Activated CD4-positive, alpha-beta memory T cell treated with anti-CD3 and anti-CD28 coated beads for 36 hours (primary cell): ENCODE results near the gene IL4R. TPM values are rescaled to one million over a fixed set of nuclear protein-coding genes. Genes with fewer than 3 reads are reported as not detected.
A peak's percentile ranks its signal among the peaks of the same experiment; 100 is the strongest.

Experiments used
- CTCF ChIA-PET: fragments of 350-600 bp; sonication (Branson Sonifier 250); formaldehyde crosslinking; loops from one replicate; lab custom pipeline; 2021; ENCODE audit warnings: antibody characterized with exemption, inconsistent platforms; lab: Charles Lee
- POLR2A ChIA-PET: fragments of 350-600 bp; sonication (Branson Sonifier 250); formaldehyde crosslinking; loops from one replicate; lab custom pipeline; 2021; ENCODE audit warnings: antibody characterized with exemption; lab: Charles Lee
- DNase-seq: peaks from one replicate; pipeline ENCODE4 v3.0.0-alpha.2; 2020
- H3K27ac Mint-ChIP-seq: one replicate; pipeline ENCODE4 v1.8.0; 2021; ENCODE audit warnings: mixed read lengths
- H3K27me3 Mint-ChIP-seq: one replicate; pipeline ENCODE4 v1.8.0; 2021; ENCODE audit warnings: mixed read lengths
- H3K36me3 Mint-ChIP-seq: one replicate; pipeline ENCODE4 v1.8.0; 2021; ENCODE audit warnings: mixed read lengths
- H3K4me1 Mint-ChIP-seq: one replicate; pipeline ENCODE4 v1.8.0; 2021; ENCODE audit warnings: low read depth, mixed read lengths
- H3K4me3 Mint-ChIP-seq: one replicate; pipeline ENCODE4 v1.8.0; 2021; ENCODE audit warnings: mild to moderate bottlenecking, mixed read lengths
- H3K9me3 Mint-ChIP-seq: one replicate; pipeline ENCODE4 v1.8.0; 2021; ENCODE audit warnings: mixed read lengths
- intact Hi-C: fragments of 100-400 bp; cut with micrococcal nuclease; formaldehyde crosslinking; loops from one replicate; pipeline ENCODE4 v1.15.1; 2023
- total RNA-seq, 2 experiments: library from RNA; stranded (reverse); gene quantifications; one replicate each; pipeline ENCODE4 v1.2.3, GENCODE V29; 2021

Gene IL4R
- total RNA-seq, 2 experiments from 2014 or later, result 146 to 153 TPM

DNA sequence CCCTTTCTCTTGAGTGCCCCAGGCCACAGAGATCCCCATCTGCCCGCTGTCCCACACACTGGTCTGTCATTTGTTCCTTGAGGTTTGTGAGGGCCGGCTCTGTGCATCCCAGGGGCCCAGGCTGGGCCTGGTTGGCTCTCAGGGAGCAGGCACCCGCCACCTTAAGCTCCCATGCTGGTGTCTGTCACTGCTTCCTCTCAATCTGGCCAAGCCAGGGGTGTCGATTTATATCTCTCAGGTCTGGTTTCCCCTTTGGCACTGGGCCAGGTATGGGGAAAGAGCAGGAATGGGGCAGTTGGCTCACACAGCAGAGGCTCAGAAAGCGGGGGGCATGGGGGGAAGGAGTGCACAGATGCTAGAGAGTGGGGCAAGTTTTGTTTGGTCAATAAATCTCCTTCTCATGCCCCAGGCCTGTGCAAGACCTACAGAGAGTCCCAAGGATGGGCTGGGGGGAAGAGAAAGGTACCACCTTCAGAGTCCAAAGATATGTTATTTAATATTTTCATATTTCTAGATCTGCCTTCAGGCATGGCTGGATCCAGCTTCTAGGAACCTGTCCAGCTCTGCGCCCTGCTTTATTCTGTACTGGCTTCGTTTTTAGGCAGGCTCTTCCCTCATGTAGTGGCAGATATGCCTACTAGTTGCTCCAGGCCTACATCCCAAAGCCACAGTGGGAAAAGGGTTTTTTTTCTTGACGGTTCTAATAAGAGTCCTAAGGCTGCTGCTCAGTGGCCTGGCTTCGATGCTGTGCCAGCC lies 34.3 kb downstream of the IL4R start:
- Mint-ChIP-seq H3K4me1 (peaks cover 3% of the 10 kb centered on the region), H3K27me3 (no peaks in the 10 kb centered on the region), H3K36me3 (peaks cover 73% of the 10 kb centered on the region), H3K9me3 (no peaks in the 10 kb centered on the region), H3K27ac (peak overlapping the region; percentile 20), H3K4me3 (no peak overlapping the region)
- POLR2A ChIA-PET, result interaction anchor here (1.2 kb wide), 1 partner anchor 29 kb away, joined by 3 read pairs; no protein-coding TSS in a partner anchor
- CTCF ChIA-PET, result interaction anchor here (1.1 kb wide), 1 partner anchor 113 kb away, joined by 3 read pairs; no protein-coding TSS in a partner anchor
- intact Hi-C loops, result no loop called here
- DNase-seq, result no peak

- H3K36me3 Mint-ChIP-seq, result peaks cover 82% of the 10 kb centered on the region
- DNase-seq, result no peak
- no peak overlapping the region for H3K4me3 Mint-ChIP-seq
- H3K27me3 Mint-ChIP-seq, result no peaks in the 10 kb centered on the region
- peak overlapping the region; percentile 39 for H3K27ac Mint-ChIP-seq
- POLR2A ChIA-PET, result interaction anchor here (1.2 kb wide), 1 partner anchor 30 kb away, joined by 3 read pairs; no protein-coding TSS in a partner anchor
- CTCF ChIA-PET, result interaction anchor here (0.6 to 1.6 kb wide), 3 partner anchors 66 to 169 kb away, joined by 3 to 4 read pairs (median 3); no protein-coding TSS in a partner anchor
- H3K9me3 Mint-ChIP-seq, result no peaks in the 10 kb centered on the region
- intact Hi-C loops, result no loop called here
- H3K4me1 Mint-ChIP-seq, result peaks cover 3% of the 10 kb centered on the region
Observed at GRCh38 chr16:27349276-27349675, 35.5 kb downstream of the IL4R start.

DNA sequence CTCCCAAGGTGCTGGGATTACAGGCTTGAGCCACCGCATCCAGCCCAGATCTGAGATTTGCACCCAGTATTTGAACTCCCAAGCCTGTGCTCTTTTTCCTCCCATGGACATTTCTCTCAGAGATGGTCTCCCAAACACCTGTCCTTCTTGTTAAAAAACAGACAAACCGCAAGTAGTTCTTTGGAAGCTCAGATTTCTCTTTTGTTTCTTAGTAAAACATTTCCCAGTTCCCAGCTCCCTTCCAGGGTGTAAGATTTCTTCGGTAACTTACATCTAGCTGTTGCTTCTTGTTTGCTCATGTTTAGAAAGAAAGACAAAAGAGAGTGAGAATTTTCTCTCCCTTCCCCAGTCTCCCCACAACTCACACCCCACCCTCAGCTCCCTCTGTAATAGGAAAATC lies 36.2 kb downstream of the IL4R start:
- Mint-ChIP-seq H3K36me3 (peaks cover 83% of the 10 kb centered on the region), H3K27ac (peak overlapping the region; percentile 58), H3K27me3 (no peaks in the 10 kb centered on the region), H3K4me1 (peaks cover 3% of the 10 kb centered on the region), H3K9me3 (no peaks in the 10 kb centered on the region), H3K4me3 (no peak overlapping the region)
- CTCF ChIA-PET, result interaction anchor here (1.3 to 1.6 kb wide), 2 partner anchors 116 to 170 kb away, joined by 4 read pairs; no protein-coding TSS in a partner anchor
- intact Hi-C loops, result no loop called here
- no peak for DNase-seq
- POLR2A ChIA-PET, result no interaction called here

GRCh38 chr16:27351989-27352388 lies 38.2 kb downstream of the IL4R start:
- H3K27ac Mint-ChIP-seq, result no peak overlapping the region
- peaks cover 90% of the 10 kb centered on the region for H3K36me3 Mint-ChIP-seq
- H3K4me1 Mint-ChIP-seq, result no peaks in the 10 kb centered on the region
- H3K27me3 Mint-ChIP-seq, result no peaks in the 10 kb centered on the region
- CTCF ChIA-PET, result interaction anchor here (0.6 to 1.1 kb wide), 2 partner anchors 110 to 127 kb away, joined by 3 read pairs; no protein-coding TSS in a partner anchor
- no peak overlapping the region for H3K4me3 Mint-ChIP-seq
- no peaks in the 10 kb centered on the region for H3K9me3 Mint-ChIP-seq
- intact Hi-C loops, result no loop called here
- no peak for DNase-seq
- POLR2A ChIA-PET, result no interaction called here

- H3K9me3 Mint-ChIP-seq, result no peaks in the 10 kb centered on the region
- intact Hi-C loops, result no loop called here
- CTCF ChIA-PET, result interaction anchor here (3.0 kb wide), 1 partner anchor 119 kb away, joined by 43 read pairs; no protein-coding TSS in a partner anchor
- no peak for DNase-seq
- no peaks in the 10 kb centered on the region for H3K27me3 Mint-ChIP-seq
- H3K27ac Mint-ChIP-seq, result peak overlapping the region; percentile 57
- H3K4me1 Mint-ChIP-seq, result peaks cover 2% of the 10 kb centered on the region
- H3K4me3 Mint-ChIP-seq, result no peak overlapping the region
- H3K36me3 Mint-ChIP-seq, result peaks cover 89% of the 10 kb centered on the region
- POLR2A ChIA-PET, result no interaction called here
Observed at GRCh38 chr16:27353853-27354252, 40.1 kb downstream of the IL4R start.

DNA sequence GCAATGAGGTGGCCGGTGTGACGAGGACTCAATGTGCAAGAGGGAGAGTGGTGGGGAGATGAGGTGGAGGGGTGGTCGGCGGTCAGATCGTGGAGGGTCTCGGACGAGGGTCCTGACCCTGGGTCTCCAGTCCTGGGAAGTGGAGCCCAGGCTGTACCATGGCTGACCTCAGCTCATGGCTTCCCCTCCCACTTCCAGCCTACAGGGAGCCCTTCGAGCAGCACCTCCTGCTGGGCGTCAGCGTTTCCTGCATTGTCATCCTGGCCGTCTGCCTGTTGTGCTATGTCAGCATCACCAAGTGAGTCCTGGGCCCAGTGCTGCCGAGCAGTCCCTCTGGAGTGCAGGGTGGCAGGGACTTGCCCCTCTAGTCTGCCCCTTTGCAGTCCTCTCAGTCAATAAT lies 41.8 kb downstream of the IL4R start:
- Mint-ChIP-seq H3K9me3 (no peaks in the 10 kb centered on the region), H3K4me1 (peaks cover 2% of the 10 kb centered on the region), H3K4me3 (no peak overlapping the region), H3K36me3 (peaks cover 86% of the 10 kb centered on the region), H3K27me3 (no peaks in the 10 kb centered on the region), H3K27ac (peak overlapping the region; percentile 38)
- ChIA-PET CTCF (interaction anchor here (0.6 to 3.7 kb wide), 15 partner anchors 11 to 200 kb away, joined by 3 to 43 read pairs (median 3); partner anchors contain the start of gene KDM8), POLR2A (interaction anchor here (1.0 to 2.3 kb wide), 2 partner anchors 12 to 76 kb away, joined by 3 to 6 read pairs; no protein-coding TSS in a partner anchor)
- DNase-seq, result peak; percentile 72
- intact Hi-C loops, result loop anchor here (1.0 kb wide), 1 partner anchor 34 kb away; no protein-coding TSS in a partner anchor

DNA sequence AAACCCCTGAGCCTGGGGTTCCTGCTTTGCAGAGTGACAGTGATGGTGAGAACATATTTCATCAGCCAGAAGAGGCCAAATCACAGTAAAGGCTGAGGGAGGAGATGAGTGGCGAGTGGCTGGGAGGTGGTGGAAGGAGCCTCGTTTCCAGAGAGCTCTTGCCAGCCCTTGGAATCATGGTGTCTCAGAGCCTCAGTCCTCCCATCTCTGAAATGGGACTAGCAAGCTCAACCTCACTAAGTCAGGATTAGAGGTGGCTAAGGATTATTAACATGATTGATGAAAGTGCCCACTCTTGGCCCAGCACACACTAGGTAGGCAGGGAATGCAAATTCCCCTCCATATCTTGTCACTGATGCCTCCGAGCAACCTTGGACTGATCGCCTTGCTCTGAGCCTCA lies 43.0 kb downstream of the IL4R start:
- ChIA-PET POLR2A (interaction anchor here (2.3 kb wide), 1 partner anchor 11 kb away, joined by 6 read pairs; no protein-coding TSS in a partner anchor), CTCF (interaction anchor here (0.6 to 3.7 kb wide), 5 partner anchors 38 to 153 kb away, joined by 3 to 43 read pairs (median 5); no protein-coding TSS in a partner anchor)
- DNase-seq, result no peak
- no peaks in the 10 kb centered on the region for H3K9me3 Mint-ChIP-seq
- no peak overlapping the region for H3K27ac Mint-ChIP-seq
- peaks cover 87% of the 10 kb centered on the region for H3K36me3 Mint-ChIP-seq
- no peaks in the 10 kb centered on the region for H3K27me3 Mint-ChIP-seq
- intact Hi-C loops, result no loop called here
- peaks cover 2% of the 10 kb centered on the region for H3K4me1 Mint-ChIP-seq
- H3K4me3 Mint-ChIP-seq, result no peak overlapping the region

GRCh38 chr16:27359051-27359450 lies 45.3 kb downstream of the IL4R start:
- Mint-ChIP-seq H3K27me3 (no peaks in the 10 kb centered on the region), H3K36me3 (peaks cover 89% of the 10 kb centered on the region), H3K27ac (no peak overlapping the region), H3K4me3 (no peak overlapping the region), H3K9me3 (no peaks in the 10 kb centered on the region), H3K4me1 (peaks cover 14% of the 10 kb centered on the region)
- intact Hi-C loops, result no loop called here
- DNase-seq, result no peak
- CTCF ChIA-PET, result no interaction called here
- POLR2A ChIA-PET, result no interaction called here

DNA sequence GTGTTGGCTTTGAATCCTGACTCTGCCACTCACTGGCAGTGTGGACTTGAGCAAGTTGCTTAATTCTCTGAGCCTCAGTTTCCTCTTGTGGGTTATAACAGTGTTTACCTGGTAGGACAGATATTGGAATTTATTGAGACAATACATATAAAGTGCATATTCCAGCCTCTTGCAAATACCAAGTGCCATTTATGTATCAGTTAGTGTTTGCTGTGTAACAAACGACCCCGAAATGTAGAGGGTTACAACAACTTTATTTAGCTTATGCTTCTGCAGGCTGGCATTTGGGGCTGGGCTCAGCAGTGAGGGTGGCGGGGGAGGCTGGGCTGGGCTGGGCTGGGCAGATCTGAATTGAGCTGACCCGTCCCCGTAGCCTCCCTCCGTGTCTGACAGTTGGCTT lies 45.8 kb downstream of the IL4R start:
- H3K27ac Mint-ChIP-seq, result no peak overlapping the region
- CTCF ChIA-PET, result interaction anchor here (0.6 kb wide), 1 partner anchor 180 kb away, joined by 3 read pairs; no protein-coding TSS in a partner anchor
- no peak overlapping the region for H3K4me3 Mint-ChIP-seq
- POLR2A ChIA-PET, result no interaction called here
- no peak for DNase-seq
- no peaks in the 10 kb centered on the region for H3K9me3 Mint-ChIP-seq
- no peaks in the 10 kb centered on the region for H3K27me3 Mint-ChIP-seq
- H3K36me3 Mint-ChIP-seq, result peaks cover 89% of the 10 kb centered on the region
- H3K4me1 Mint-ChIP-seq, result peaks cover 19% of the 10 kb centered on the region
- intact Hi-C loops, result no loop called here

DNA sequence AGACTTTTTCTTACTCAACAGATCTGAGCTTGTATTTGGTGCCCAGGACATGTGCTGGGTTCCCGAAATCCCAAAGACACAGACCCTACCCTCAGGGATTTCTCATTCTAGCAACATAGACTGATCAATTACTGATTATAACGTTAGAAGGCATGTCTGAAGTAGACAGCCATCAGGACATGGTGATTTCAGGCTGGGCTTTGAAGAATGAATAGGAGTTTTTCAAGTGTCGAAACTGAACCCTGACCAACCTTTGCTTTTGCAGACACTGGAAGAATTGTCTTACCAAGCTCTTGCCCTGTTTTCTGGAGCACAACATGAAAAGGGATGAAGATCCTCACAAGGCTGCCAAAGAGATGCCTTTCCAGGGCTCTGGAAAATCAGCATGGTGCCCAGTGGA lies 48.2 kb downstream of the IL4R start:
- ChIA-PET CTCF (interaction anchor here (1.5 kb wide), 2 partner anchors 128 to 183 kb away, joined by 3 to 8 read pairs; no protein-coding TSS in a partner anchor), POLR2A (no interaction called here)
- Mint-ChIP-seq H3K27me3 (no peaks in the 10 kb centered on the region), H3K9me3 (no peaks in the 10 kb centered on the region), H3K27ac (peak overlapping the region; percentile 9), H3K36me3 (peaks cover 75% of the 10 kb centered on the region), H3K4me1 (peaks cover 41% of the 10 kb centered on the region), H3K4me3 (no peak overlapping the region)
- DNase-seq, result no peak
- intact Hi-C loops, result no loop called here

DNA sequence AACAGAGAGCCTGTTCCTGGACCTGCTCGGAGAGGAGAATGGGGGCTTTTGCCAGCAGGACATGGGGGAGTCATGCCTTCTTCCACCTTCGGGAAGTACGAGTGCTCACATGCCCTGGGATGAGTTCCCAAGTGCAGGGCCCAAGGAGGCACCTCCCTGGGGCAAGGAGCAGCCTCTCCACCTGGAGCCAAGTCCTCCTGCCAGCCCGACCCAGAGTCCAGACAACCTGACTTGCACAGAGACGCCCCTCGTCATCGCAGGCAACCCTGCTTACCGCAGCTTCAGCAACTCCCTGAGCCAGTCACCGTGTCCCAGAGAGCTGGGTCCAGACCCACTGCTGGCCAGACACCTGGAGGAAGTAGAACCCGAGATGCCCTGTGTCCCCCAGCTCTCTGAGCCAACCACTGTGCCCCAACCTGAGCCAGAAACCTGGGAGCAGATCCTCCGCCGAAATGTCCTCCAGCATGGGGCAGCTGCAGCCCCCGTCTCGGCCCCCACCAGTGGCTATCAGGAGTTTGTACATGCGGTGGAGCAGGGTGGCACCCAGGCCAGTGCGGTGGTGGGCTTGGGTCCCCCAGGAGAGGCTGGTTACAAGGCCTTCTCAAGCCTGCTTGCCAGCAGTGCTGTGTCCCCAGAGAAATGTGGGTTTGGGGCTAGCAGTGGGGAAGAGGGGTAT lies 48.9 kb downstream of the IL4R start:
- Mint-ChIP-seq H3K27me3 (no peaks in the 10 kb centered on the region), H3K36me3 (peaks cover 70% of the 10 kb centered on the region), H3K9me3 (no peaks in the 10 kb centered on the region), H3K4me1 (peaks cover 48% of the 10 kb centered on the region), H3K27ac (no peak overlapping the region), H3K4me3 (no peak overlapping the region)
- DNase-seq, result no peak
- intact Hi-C loops, result no loop called here
- ChIA-PET CTCF (interaction anchor here (1.5 kb wide), 2 partner anchors 128 to 183 kb away, joined by 3 to 8 read pairs; no protein-coding TSS in a partner anchor), POLR2A (no interaction called here)
